Activated B cell treated with CpG ODN at 0.5 μM for 24 hours (primary cell): ENCODE results near the gene ELL2. TPM values are rescaled to one million over a fixed set of nuclear protein-coding genes. Genes with fewer than 3 reads are reported as not detected.

Experiments used
- ATAC-seq: fragments of 200-7000 bp; cut with Tn5 transposase; one replicate; pipeline ENCODE4 v1.10.0; 2021; ENCODE audit warnings: low read depth, mild to moderate bottlenecking, moderate library complexity
- CTCF ChIA-PET: fragments of 350-600 bp; sonication (Branson Sonifier 250); formaldehyde crosslinking; loops from one replicate; lab custom pipeline; 2021; ENCODE audit warnings: antibody characterized with exemption; lab: Charles Lee
- POLR2A ChIA-PET: fragments of 350-600 bp; sonication (Branson Sonifier 250); formaldehyde crosslinking; loops from one replicate; lab custom pipeline; 2021; ENCODE audit warnings: antibody characterized with exemption; lab: Charles Lee
- DNase-seq: peaks from one replicate; pipeline ENCODE4 v3.0.0; 2022
- H3K27ac Mint-ChIP-seq: one replicate; pipeline ENCODE4 v1.8.0; 2020; ENCODE audit warnings: mixed read lengths
- H3K27me3 Mint-ChIP-seq: one replicate; pipeline ENCODE4 v1.8.0; 2021; ENCODE audit warnings: mixed read lengths
- H3K36me3 Mint-ChIP-seq: one replicate; pipeline ENCODE4 v1.8.0; 2021; ENCODE audit warnings: low read depth, mixed read lengths
- H3K4me1 Mint-ChIP-seq: one replicate; pipeline ENCODE4 v1.8.0; 2021; ENCODE audit warnings: mixed read lengths
- H3K4me3 Mint-ChIP-seq: one replicate; pipeline ENCODE4 v1.8.0; 2020; ENCODE audit warnings: mild to moderate bottlenecking, mixed read lengths
- H3K9me3 Mint-ChIP-seq: one replicate; pipeline ENCODE4 v1.8.0; 2020; ENCODE audit warnings: mixed read lengths
- CTCF ChIP-seq: fragments of 200-600 bp; IDR thresholded peaks from one replicate; pipeline ENCODE4 v1.8.0; 2022; ENCODE audit warnings: antibody characterized with exemption, mild to moderate bottlenecking
- intact Hi-C: fragments of 100-400 bp; cut with micrococcal nuclease; formaldehyde crosslinking; loops from one replicate; pipeline ENCODE4 v1.15.1; 2024
- total RNA-seq: library from RNA; stranded (reverse); gene quantifications from 2 replicates; pipeline ENCODE4 v1.2.3, GENCODE V29; 2022

ELL2 gene
- total RNA-seq, 1 donor from 2014 or later: 56.0 TPM

- no peaks in the 10 kb centered on the region for H3K4me1 Mint-ChIP-seq
- DNase-seq (no peak), ATAC-seq (no peak)
- no peak for TF ChIP-seq CTCF
- peaks cover 5% of the 10 kb centered on the region for H3K9me3 Mint-ChIP-seq
- no peak overlapping the region for H3K27ac Mint-ChIP-seq
- H3K36me3 Mint-ChIP-seq: no peaks in the 10 kb centered on the region
- intact Hi-C loops: no loop called here
- no peak overlapping the region for H3K4me3 Mint-ChIP-seq
- CTCF ChIA-PET: no interaction called here
- peaks cover 6% of the 10 kb centered on the region for H3K27me3 Mint-ChIP-seq
- POLR2A ChIA-PET: no interaction called here
Measured at GRCh38 chr5:95972196-95972595, 10.5 kb upstream of the ELL2 start.

- ChIA-PET CTCF (interaction anchor here (1.2 kb wide), 1 partner anchor 9 kb away, joined by 3 read pairs; the partner anchor contains the start of gene ELL2), POLR2A (no interaction called here)
- H3K27me3 Mint-ChIP-seq: peaks cover 6% of the 10 kb centered on the region
- intact Hi-C loops: no loop called here
- TF ChIP-seq CTCF: no peak
- peaks cover 5% of the 10 kb centered on the region for H3K9me3 Mint-ChIP-seq
- DNase-seq (no peak), ATAC-seq (no peak)
- H3K4me3 Mint-ChIP-seq: no peak overlapping the region
- no peaks in the 10 kb centered on the region for H3K36me3 Mint-ChIP-seq
- no peaks in the 10 kb centered on the region for H3K4me1 Mint-ChIP-seq
- no peak overlapping the region for H3K27ac Mint-ChIP-seq
Measured at GRCh38 chr5:95970359-95970704, 8.7 kb upstream of the ELL2 start.

GRCh38 chr5:95969651-95970358, 8.2 kb upstream of the ELL2 start:
- intact Hi-C loops: no loop called here
- H3K27me3 Mint-ChIP-seq: peaks cover 6% of the 10 kb centered on the region
- CTCF ChIA-PET: interaction anchor here (1.2 kb wide), 1 partner anchor 8 kb away, joined by 3 read pairs; the partner anchor contains the start of gene ELL2

GRCh38 chr5:95969055-95969454, 7.4 kb upstream of the ELL2 start:
- ChIA-PET CTCF (no interaction called here), POLR2A (no interaction called here)
- intact Hi-C loops: no loop called here
- Mint-ChIP-seq H3K4me1 (no peaks in the 10 kb centered on the region), H3K9me3 (peaks cover 5% of the 10 kb centered on the region), H3K4me3 (no peak overlapping the region), H3K27me3 (peaks cover 6% of the 10 kb centered on the region), H3K27ac (no peak overlapping the region), H3K36me3 (no peaks in the 10 kb centered on the region)
- ATAC-seq (no peak), DNase-seq (no peak)
- TF ChIP-seq CTCF: no peak

More at GRCh38 chr5:95969651-95970358, 8.2 kb upstream of the ELL2 start:
- Mint-ChIP-seq H3K4me1 (no peaks in the 10 kb centered on the region), H3K27ac (no peak overlapping the region), H3K4me3 (no peak overlapping the region), H3K36me3 (no peaks in the 10 kb centered on the region), H3K9me3 (peaks cover 5% of the 10 kb centered on the region)
- ATAC-seq (no peak), DNase-seq (no peak)
- POLR2A ChIA-PET: no interaction called here
- no peak for TF ChIP-seq CTCF

- no peak overlapping the region for H3K4me3 Mint-ChIP-seq
- DNase-seq: no peak
- H3K9me3 Mint-ChIP-seq: peaks cover 5% of the 10 kb centered on the region
- no peak for ATAC-seq
- H3K27me3 Mint-ChIP-seq: no peaks in the 10 kb centered on the region
- ChIA-PET POLR2A (no interaction called here), CTCF (no interaction called here)
- no peak for TF ChIP-seq CTCF
- no peak overlapping the region for H3K27ac Mint-ChIP-seq
- intact Hi-C loops: no loop called here
- peaks cover 5% of the 10 kb centered on the region for H3K4me1 Mint-ChIP-seq
- no peaks in the 10 kb centered on the region for H3K36me3 Mint-ChIP-seq
Measured at GRCh38 chr5:95967236-95967635, 5.6 kb upstream of the ELL2 start.
